GM12874 (cell line): ENCODE results near the gene RBFOX1.

Experiments
- TF ChIP-seq, protein P1 (sequence below): IDR thresholded peaks from 2 replicates; pipeline ENCODE4 v1.5.1; 2011; ENCODE audit warnings: low read depth, mild to moderate bottlenecking, control low read depth, low read length, moderate library complexity; ENCODE audit not compliant: insufficient read depth

Gene RBFOX1

DNA sequence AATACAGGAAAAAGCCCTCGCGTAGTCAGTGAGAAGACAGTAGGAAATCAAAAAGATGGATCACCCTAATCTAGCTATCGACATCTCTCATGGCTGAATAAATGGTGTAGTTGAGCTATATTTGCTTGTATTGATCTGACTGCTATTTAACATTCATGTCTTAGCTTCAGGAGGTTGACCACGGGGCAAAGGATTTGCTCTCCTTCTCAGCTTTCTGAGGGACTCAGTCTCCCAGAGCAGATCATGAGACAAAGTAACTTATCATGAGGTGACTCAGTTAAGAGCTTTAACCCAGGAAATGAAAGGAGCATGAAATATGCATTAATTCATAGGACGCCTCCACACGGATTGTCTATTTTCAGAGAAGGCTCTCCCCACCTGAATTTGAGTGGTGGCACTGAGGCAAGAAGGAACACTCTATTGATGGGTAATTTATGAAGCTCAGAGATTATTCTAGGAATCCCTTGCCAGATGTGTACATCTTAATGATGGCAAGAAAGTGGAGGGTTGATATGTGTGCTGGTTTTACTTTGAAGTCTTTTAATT is 608 bp downstream of the RBFOX1 start:
- TF ChIP-seq, protein P1, sequence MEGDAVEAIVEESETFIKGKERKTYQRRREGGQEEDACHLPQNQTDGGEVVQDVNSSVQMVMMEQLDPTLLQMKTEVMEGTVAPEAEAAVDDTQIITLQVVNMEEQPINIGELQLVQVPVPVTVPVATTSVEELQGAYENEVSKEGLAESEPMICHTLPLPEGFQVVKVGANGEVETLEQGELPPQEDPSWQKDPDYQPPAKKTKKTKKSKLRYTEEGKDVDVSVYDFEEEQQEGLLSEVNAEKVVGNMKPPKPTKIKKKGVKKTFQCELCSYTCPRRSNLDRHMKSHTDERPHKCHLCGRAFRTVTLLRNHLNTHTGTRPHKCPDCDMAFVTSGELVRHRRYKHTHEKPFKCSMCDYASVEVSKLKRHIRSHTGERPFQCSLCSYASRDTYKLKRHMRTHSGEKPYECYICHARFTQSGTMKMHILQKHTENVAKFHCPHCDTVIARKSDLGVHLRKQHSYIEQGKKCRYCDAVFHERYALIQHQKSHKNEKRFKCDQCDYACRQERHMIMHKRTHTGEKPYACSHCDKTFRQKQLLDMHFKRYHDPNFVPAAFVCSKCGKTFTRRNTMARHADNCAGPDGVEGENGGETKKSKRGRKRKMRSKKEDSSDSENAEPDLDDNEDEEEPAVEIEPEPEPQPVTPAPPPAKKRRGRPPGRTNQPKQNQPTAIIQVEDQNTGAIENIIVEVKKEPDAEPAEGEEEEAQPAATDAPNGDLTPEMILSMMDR, result no peak

DNA sequence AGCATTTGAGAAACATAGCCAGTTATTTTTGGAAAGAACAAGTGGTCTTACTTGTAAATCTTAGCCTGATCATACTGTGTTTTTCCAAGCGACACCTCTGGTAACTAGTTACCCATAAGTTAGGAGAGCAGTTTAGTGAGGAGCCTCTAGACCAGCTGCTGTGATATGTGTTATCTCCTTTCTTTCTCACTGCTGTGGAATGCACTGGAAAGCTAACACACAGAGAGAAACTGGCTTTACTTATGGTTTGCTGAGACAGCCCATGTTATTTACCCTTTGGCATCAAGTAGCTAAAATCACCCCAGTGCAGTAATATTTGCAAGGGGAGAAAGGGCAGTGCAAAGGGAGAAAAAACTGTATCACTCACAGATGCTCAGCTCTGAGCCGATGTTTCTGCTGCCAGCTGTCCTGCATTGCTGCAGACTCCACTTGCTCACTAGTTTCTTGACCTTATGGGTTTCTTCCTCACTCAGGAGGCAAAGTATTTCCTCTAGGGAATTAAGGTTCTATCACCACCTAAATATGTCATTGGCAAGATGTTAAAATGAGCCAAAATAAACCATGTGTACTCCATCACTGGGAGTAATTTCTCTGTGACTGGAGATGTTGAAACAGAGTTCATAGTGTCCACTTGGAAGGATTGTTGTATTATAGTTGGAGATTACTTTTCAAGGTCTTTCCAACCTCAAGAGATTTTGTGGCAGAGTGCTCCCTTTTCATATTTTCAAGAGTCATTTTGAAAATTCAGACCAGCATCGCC is 2.3 kb downstream of the RBFOX1 start:
- TF ChIP-seq, protein P1, result no peak

DNA sequence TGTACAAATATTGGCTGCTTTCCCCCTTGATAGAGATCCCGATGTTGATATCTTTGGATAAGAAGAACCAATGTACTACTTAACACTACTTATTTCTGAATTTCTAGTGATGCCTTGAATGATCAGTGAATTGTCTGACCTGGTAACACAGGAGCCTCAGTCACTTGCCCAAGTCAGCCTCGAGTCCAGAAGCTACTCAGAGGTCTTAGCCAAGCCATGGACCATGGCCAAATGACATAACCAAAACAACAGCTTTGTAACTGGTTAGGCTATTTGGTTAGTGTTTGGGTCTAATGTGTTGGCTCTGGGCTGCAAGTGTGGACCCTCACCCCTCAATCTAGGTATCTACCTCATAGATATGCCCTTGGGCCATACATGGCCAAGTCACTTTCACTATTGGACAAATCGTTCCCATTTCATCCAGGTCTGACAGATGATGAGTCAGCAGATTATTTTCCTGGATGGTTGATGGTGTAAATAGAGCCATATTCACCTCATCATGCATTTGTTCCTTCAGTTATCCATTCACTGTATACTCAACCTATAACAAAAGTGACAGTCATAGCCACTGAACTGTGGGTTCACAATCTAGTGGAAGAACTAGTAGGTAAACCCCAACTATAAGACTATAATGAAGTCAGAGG is 3.5 kb downstream of the RBFOX1 start:
- TF ChIP-seq, protein P1, result no peak

DNA sequence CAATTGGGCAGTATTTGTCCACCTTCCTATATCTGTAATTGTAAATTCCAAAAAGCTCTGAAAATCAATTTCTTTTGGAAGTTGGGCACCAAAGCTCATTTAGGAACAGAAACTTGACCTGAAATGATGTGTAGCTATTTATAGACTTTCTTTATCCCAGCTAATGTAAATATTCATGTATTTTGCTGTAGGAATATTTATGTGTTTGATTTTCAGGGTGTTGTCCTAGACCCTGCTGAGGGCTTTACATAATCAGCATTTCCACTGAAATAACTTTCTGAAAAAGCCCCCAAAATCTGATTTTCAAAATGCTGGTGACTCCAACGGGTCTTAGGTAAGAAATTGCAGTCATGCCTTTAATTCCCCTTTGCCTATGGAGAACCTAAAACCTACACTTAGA is 4.1 kb downstream of the RBFOX1 start:
- TF ChIP-seq, protein P1, result no peak

DNA sequence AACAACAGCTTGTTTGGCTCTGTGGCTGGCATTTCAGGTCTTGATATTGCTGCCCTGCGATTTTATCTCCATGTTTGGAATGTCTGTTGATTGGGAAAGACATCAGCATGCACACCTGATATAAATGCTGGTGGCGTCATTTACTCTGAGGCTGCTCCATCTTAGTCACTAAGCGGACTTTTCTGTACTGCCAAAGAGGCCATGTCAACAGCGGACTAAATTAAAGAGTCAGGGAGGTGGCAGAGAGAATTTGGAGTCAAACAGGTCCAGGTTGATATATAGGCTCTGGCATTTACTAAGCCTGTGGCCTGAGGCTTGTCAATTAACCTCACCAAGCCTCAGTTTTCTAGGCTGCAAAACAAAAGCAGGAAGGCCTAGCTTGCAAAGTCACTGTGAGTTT is 6.2 kb downstream of the RBFOX1 start:
- TF ChIP-seq, protein P1, result no peak

DNA sequence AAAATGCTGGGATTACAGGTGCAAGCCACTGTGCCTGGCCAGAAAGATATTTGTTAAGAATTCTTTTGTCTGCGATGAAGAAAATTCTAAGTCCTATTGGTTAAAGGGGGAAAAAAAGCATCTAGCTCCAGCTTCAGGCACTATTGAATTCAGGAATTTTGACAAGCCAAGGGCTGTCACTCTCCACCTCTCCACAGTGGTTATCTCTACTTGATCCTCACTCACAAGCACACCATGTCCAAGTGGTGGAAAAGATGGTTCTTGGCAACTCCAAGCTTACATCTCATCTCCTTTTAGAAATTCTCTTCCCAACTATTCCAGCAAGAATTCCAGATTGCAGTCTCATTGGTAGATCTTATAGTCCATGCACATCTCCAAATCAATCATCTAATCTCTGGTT is 7.1 kb downstream of the RBFOX1 start:
- TF ChIP-seq, protein P1, result no peak

DNA sequence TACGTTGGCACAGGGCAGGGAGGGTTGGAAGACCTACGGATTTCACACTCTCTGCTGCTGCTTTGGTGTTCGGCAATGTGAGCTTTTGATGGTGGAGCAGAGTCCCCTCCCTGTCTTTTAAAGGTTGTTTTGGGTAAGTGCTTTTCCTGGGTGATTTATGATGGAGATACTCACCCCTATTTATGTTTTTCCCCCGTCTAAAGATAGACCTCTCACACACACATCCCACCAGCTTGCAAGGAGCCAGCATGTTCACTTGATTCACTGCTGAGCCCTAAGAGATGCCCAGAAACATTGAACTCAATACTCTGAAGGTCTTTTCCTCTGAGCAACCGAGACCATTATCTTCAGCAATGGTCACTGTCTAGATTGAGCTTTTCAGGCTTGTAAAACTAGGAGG is 8.3 kb downstream of the RBFOX1 start:
- TF ChIP-seq, protein P1, result no peak
